CD14-positive monocyte (primary cell): ENCODE measurements around the gene HSPA4. TPM values are rescaled to one million over a fixed set of nuclear protein-coding genes. Genes with fewer than 3 reads are reported as not detected.

Experiments used
- DNase-seq, 3 donors: peaks; one replicate each; pipeline ENCODE4 v3.0.0-alpha.2; 2011 to 2022
- H2AFZ ChIP-seq: 2 replicates; pipeline ENCODE4 v1.6.0; 2012; ENCODE audit warnings: mild to moderate bottlenecking, low read depth, low read length, inconsistent platforms; ENCODE audit not compliant: insufficient read depth, poor library complexity, severe bottlenecking
- H3K27ac ChIP-seq, 2 donors: 1 replicate in 1 of 2; 2 replicates in 1 of 2; pipeline ENCODE4 v1.5.1; 2012 to 2013; ENCODE audit warnings: low read length in 2 of 2, control low read depth in 1 of 2, inconsistent platforms in 1 of 2, low read depth in 1 of 2, mild to moderate bottlenecking in 1 of 2
- H3K27me3 ChIP-seq, 2 donors: one replicate each; pipeline versions ENCODE4 v1.6.0 to v1.6.1; 2011 to 2013; ENCODE audit warnings: low read length in 2 of 2; ENCODE audit not compliant: control insufficient read depth in 2 of 2, insufficient read depth in 2 of 2
- H3K36me3 ChIP-seq, 2 donors: replicated peaks in 1 of 2; 1 replicate in 1 of 2; 2 replicates in 1 of 2; pipeline versions ENCODE4 v1.5.1 to v1.6.1; 2012 to 2013; ENCODE audit warnings: low read length in 2 of 2, control low read depth in 1 of 2, inconsistent platforms in 1 of 2, mild to moderate bottlenecking in 1 of 2; ENCODE audit not compliant: insufficient read depth in 2 of 2, control insufficient read depth in 1 of 2
- H3K4me1 ChIP-seq, 2 donors: 1 replicate in 1 of 2; 2 replicates in 1 of 2; pipeline versions ENCODE4 v1.5.1 to v1.6.1; 2012 to 2013; ENCODE audit warnings: low read length in 2 of 2, control low read depth in 1 of 2, inconsistent platforms in 1 of 2, mild to moderate bottlenecking in 1 of 2, moderate library complexity in 1 of 2; ENCODE audit not compliant: insufficient read depth in 2 of 2, control insufficient read depth in 1 of 2
- H3K4me2 ChIP-seq: replicated peaks from 2 replicates; pipeline ENCODE3; 2012; ENCODE audit warnings: low read length, moderate library complexity, mild to moderate bottlenecking; ENCODE audit not compliant: poor library complexity, severe bottlenecking; ENCODE audit errors: extremely low read depth
- H3K4me3 ChIP-seq, 3 experiments: fragments of 200-600 bp in 1 of 3; sonication (generic) in 1 of 3; replicated peaks in 1 of 3; 1 replicate in 2 of 3; 2 replicates in 1 of 3; pipeline ENCODE4 v1.5.1; 2011 to 2013; ENCODE audit warnings: low read length in 3 of 3, mild to moderate bottlenecking in 3 of 3, control low read depth in 2 of 3, low read depth in 2 of 3, inconsistent platforms in 1 of 3, moderate library complexity in 1 of 3
- H3K79me2 ChIP-seq: 2 replicates; pipeline ENCODE4 v1.6.0; 2012; ENCODE audit warnings: mild to moderate bottlenecking, control low read depth, inconsistent platforms, low read length, moderate library complexity; ENCODE audit not compliant: insufficient read depth
- H3K9ac ChIP-seq: 2 replicates; pipeline ENCODE4 v1.6.0; 2017; ENCODE audit warnings: low read length, mild to moderate bottlenecking; ENCODE audit not compliant: insufficient read depth, poor library complexity, severe bottlenecking
- H3K9me3 ChIP-seq, 2 donors: replicated peaks in 1 of 2; 1 replicate in 1 of 2; 2 replicates in 1 of 2; pipeline versions ENCODE4 v1.5.1 to v1.6.1; 2012 to 2013; ENCODE audit warnings: low read length in 2 of 2, control low read depth in 1 of 2; ENCODE audit not compliant: control insufficient read depth in 1 of 2, insufficient read depth in 1 of 2
- H4K20me1 ChIP-seq: 2 replicates; pipeline ENCODE4 v1.6.0; 2012; ENCODE audit warnings: mild to moderate bottlenecking, low read length, control low read depth, moderate library complexity; ENCODE audit not compliant: insufficient read depth
- H3K27ac Mint-ChIP-seq, 7 donors: one replicate each; pipeline ENCODE4 v1.8.0; 2020; ENCODE audit warnings: mild to moderate bottlenecking in 7 of 7, mixed read lengths in 7 of 7, moderate library complexity in 6 of 7, inconsistent platforms in 2 of 7
- H3K27me3 Mint-ChIP-seq, 3 donors: one replicate each; pipeline ENCODE4 v1.8.0; 2021 to 2022; ENCODE audit warnings: low read depth in 3 of 3, mild to moderate bottlenecking in 3 of 3, mixed read lengths in 3 of 3, moderate library complexity in 3 of 3, inconsistent platforms in 1 of 3
- H3K36me3 Mint-ChIP-seq, 2 donors: one replicate each; pipeline ENCODE4 v1.8.0; 2020; ENCODE audit warnings: mixed read lengths in 2 of 2, inconsistent platforms in 1 of 2, mild to moderate bottlenecking in 1 of 2
- H3K4me1 Mint-ChIP-seq: one replicate; pipeline ENCODE4 v1.8.0; 2020; ENCODE audit warnings: mild to moderate bottlenecking, mixed read lengths
- H3K4me3 Mint-ChIP-seq, 2 donors: one replicate each; pipeline ENCODE4 v1.8.0; 2020; ENCODE audit warnings: mild to moderate bottlenecking in 2 of 2, mixed read lengths in 2 of 2, moderate library complexity in 1 of 2
- H3K9me3 Mint-ChIP-seq, 7 donors: one replicate each; pipeline ENCODE4 v1.8.0; 2020 to 2022; ENCODE audit warnings: mixed read lengths in 7 of 7, mild to moderate bottlenecking in 6 of 7, moderate library complexity in 6 of 7, inconsistent platforms in 2 of 7
- CTCF ChIP-seq: fragments of 200-600 bp; IDR thresholded peaks from one replicate; pipeline ENCODE4 v1.8.0; 2022; ENCODE audit warnings: antibody characterized with exemption, mild to moderate bottlenecking
- WGBS: methylation state at CpG from one replicate; pipeline ENCODE4 v1.1.5; 2013; ENCODE audit warnings: missing lambda C conversion rate; ENCODE audit not compliant: insufficient coverage; 5-methylcytosine and 5-hydroxymethylcytosine counted together
- intact Hi-C, 2 donors: fragments of 100-400 bp; cut with micrococcal nuclease; formaldehyde crosslinking; loops; one replicate each; pipeline versions ENCODE4 v1.15.0 to v1.15.1; 2023
- polyA plus RNA-seq, 3 donors: library from polyadenylated mRNA; depleted of rRNA in 1 of 3; unstranded in 2 of 3; stranded (reverse) in 1 of 3; fragments of 300-500 nt in 2 of 3; fragments of >200 nt in 1 of 3; fragmentation: Illumina TruSeq in 2 of 3; gene quantifications; 1 replicate in 2 of 3; 2 replicates in 1 of 3; pipeline ENCODE4 v1.2.3, GENCODE V29; 2012 to 2021

Gene HSPA4
- polyA plus RNA-seq, 3 donors, result 15.7 to 52.0 (median 27.7) TPM

DNA sequence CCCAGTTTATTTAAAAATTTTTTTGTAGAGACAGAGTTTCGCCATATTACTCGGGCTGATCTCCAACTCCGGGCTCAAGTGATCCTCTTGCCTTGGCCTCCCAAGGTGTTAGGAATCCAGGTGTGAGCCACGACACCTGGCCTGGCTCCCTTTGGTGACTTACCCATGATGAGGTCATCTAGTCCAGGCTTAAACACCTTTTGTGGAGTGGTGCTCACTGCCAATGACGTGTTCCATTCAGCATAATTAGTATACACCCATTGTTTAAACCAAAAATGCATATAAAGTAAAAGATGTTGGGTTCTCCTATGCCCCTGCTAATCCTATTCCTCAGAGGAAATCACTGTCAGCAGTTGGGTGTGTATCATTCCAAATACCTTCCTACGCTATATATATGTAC is 91.0 kb downstream of the HSPA4 start:
- intact Hi-C loops, result no loop called here
- no peaks in the 10 kb centered on the region for H4K20me1 ChIP-seq
- H3K9ac ChIP-seq, result no peak overlapping the region
- no peaks in the 10 kb centered on the region for H3K36me3 ChIP-seq
- Mint-ChIP-seq H3K36me3 (no peaks in the 10 kb centered on the region), H3K27ac (no peak overlapping the region), H3K4me3 (no peak overlapping the region), H3K4me1 (peaks cover 39% of the 10 kb centered on the region), H3K9me3 (peaks cover 9 to 16% (median 12%) of the 10 kb centered on the region in 7 donors), H3K27me3 (peaks cover 0 to 2% (median under 1%) of the 10 kb centered on the region in 3 donors)
- no peak overlapping the region for H3K4me3 ChIP-seq
- H3K4me1 ChIP-seq, result no peaks in the 10 kb centered on the region
- DNase-seq, result no peak
- no peak overlapping the region for H3K4me2 ChIP-seq
- no peaks in the 10 kb centered on the region for H3K79me2 ChIP-seq
- no peak overlapping the region for H2AFZ ChIP-seq
- 100% methylated on average over 3 of the region's 6 CpGs for WGBS
- H3K9me3 ChIP-seq, result peaks cover 0 to 8% of the 10 kb centered on the region in 2 donors
- no peak overlapping the region for H3K27ac ChIP-seq
- TF ChIP-seq CTCF, result no peak
- no peaks in the 10 kb centered on the region for H3K27me3 ChIP-seq

- Mint-ChIP-seq H3K4me3 (no peak overlapping the region), H3K36me3 (no peaks in the 10 kb centered on the region), H3K4me1 (peaks cover 39% of the 10 kb centered on the region), H3K27ac (no peak overlapping the region), H3K9me3 (peaks cover 9 to 16% (median 12%) of the 10 kb centered on the region in 7 donors), H3K27me3 (peaks cover 0 to 2% (median 2%) of the 10 kb centered on the region in 3 donors)
- Histone ChIP-seq H3K27me3 (no peaks in the 10 kb centered on the region), H3K4me2 (no peak overlapping the region), H3K4me3 (no peak overlapping the region), H2AFZ (no peak overlapping the region), H3K9ac (no peak overlapping the region), H3K36me3 (no peaks in the 10 kb centered on the region), H3K4me1 (no peaks in the 10 kb centered on the region), H4K20me1 (no peaks in the 10 kb centered on the region), H3K9me3 (peaks cover 0 to 8% of the 10 kb centered on the region in 2 donors), H3K79me2 (no peaks in the 10 kb centered on the region), H3K27ac (no peak overlapping the region)
- WGBS, result 50% methylated on average over 1 of the region's 4 CpGs
- no peak for TF ChIP-seq CTCF
- no peak for DNase-seq
- intact Hi-C loops, result no loop called here
Measured at GRCh38 chr5:133144245-133144981, 92.6 kb downstream of the HSPA4 start.
